Keratinocyte (primary cell): ENCODE data around the gene TMEM45B. TPM values are rescaled to one million over a fixed set of nuclear protein-coding genes. Genes with fewer than 3 reads are reported as not detected.
"Not testable (repeated sequence)": the region's sequence is repeated elsewhere in the genome, so short reads cannot be mapped to it uniquely, and the experiment has no call there.

Source experiments
- DNase-seq: peaks from one replicate; pipeline ENCODE4 v3.0.0-alpha.2; 2011; ENCODE audit warnings: low read depth, missing footprints, low spot score
- FAIRE-seq: peaks from 2 replicates; lab custom pipeline; 2011; peaks lifted over from hg19 to GRCh38; lab: Jason Lieb, UNC
- H2AFZ ChIP-seq: 2 replicates; pipeline ENCODE4 v1.6.0; 2012; ENCODE audit warnings: low read length, control low read depth, inconsistent platforms; ENCODE audit not compliant: control insufficient read depth
- H3K27ac ChIP-seq: 2 replicates; pipeline ENCODE4 v1.5.1; 2011; ENCODE audit warnings: low read length; ENCODE audit not compliant: control insufficient read depth, insufficient read depth
- H3K27me3 ChIP-seq: 3 replicates; pipeline ENCODE4 v1.6.0; 2011; ENCODE audit warnings: low read length; ENCODE audit not compliant: control insufficient read depth, insufficient read depth; ENCODE audit errors: extremely low read depth
- H3K36me3 ChIP-seq, 2 experiments: 2 replicates in 1 of 2; 3 replicates in 1 of 2; pipeline ENCODE4 v1.5.1; 2011; ENCODE audit warnings: low read length in 2 of 2, mild to moderate bottlenecking in 1 of 2; ENCODE audit not compliant: control insufficient read depth in 2 of 2, insufficient read depth in 2 of 2; ENCODE audit errors: extremely low read depth in 1 of 2
- H3K4me1 ChIP-seq: 3 replicates; pipeline ENCODE4 v1.5.1; 2011; ENCODE audit warnings: low read length; ENCODE audit not compliant: control insufficient read depth, insufficient read depth; ENCODE audit errors: extremely low read depth
- H3K4me2 ChIP-seq: 3 replicates; pipeline ENCODE4 v1.6.0; 2011; ENCODE audit warnings: low read depth, low read length; ENCODE audit not compliant: control insufficient read depth, insufficient read depth; ENCODE audit errors: extremely low read depth
- H3K4me3 ChIP-seq, 3 experiments: fragments of 200-600 bp in 1 of 3; sonication (generic) in 1 of 3; 2 replicates in 2 of 3; 3 replicates in 1 of 3; pipeline ENCODE4 v1.5.1; 2011 to 2016; ENCODE audit warnings: low read length in 3 of 3, mild to moderate bottlenecking in 3 of 3, control low read depth in 2 of 3, inconsistent platforms in 1 of 3, low read depth in 1 of 3, mixed read lengths in 1 of 3, mixed run types in 1 of 3, moderate library complexity in 1 of 3; ENCODE audit not compliant: control insufficient read depth in 2 of 3, insufficient read depth in 2 of 3; ENCODE audit errors: extremely low read depth in 1 of 3
- H3K79me2 ChIP-seq: 2 replicates; pipeline ENCODE4 v1.6.0; 2012; ENCODE audit warnings: low read length; ENCODE audit not compliant: control insufficient read depth, insufficient read depth
- H3K9ac ChIP-seq: 3 replicates; pipeline ENCODE4 v1.6.0; 2011; ENCODE audit warnings: low read length; ENCODE audit not compliant: control insufficient read depth, insufficient read depth; ENCODE audit errors: extremely low read depth
- H3K9me1 ChIP-seq: 3 replicates; pipeline ENCODE4 v1.6.0; 2011; ENCODE audit warnings: low read length; ENCODE audit not compliant: control insufficient read depth, insufficient read depth; ENCODE audit errors: extremely low read depth
- H3K9me3 ChIP-seq: 2 replicates; pipeline ENCODE4 v1.5.1; 2012; ENCODE audit warnings: low read depth, low read length; ENCODE audit not compliant: control insufficient read depth
- H4K20me1 ChIP-seq: 3 replicates; pipeline ENCODE4 v1.6.0; 2011; ENCODE audit warnings: low read length; ENCODE audit not compliant: control insufficient read depth, insufficient read depth; ENCODE audit errors: extremely low read depth
- CTCF ChIP-seq, 3 experiments: IDR thresholded peaks in 1 of 3; conservative IDR thresholded peaks in 1 of 3; optimal IDR thresholded peaks in 1 of 3; 2 replicates in 2 of 3; 3 replicates in 1 of 3; pipeline versions ENCODE3 to v1.5.1; 2011; ENCODE audit warnings: low read length in 3 of 3, mild to moderate bottlenecking in 3 of 3, moderate library complexity in 2 of 3, control low read depth in 1 of 3, inconsistent platforms in 1 of 3; ENCODE audit not compliant: insufficient read depth in 2 of 3; ENCODE audit errors: extremely low read depth in 1 of 3
- EZH2 ChIP-seq: IDR thresholded peaks from one replicate; pipeline ENCODE4 v1.6.1; 2012; ENCODE audit warnings: inconsistent platforms, mild to moderate bottlenecking, low read length, moderate library complexity
- dilution Hi-C: fragments of 300-500 bp; cut with MboI; formaldehyde crosslinking; loops from one replicate; pipeline ENCODE4 v1.7.0; 2020; ENCODE audit warnings: low sequenced_read_pairs; ENCODE audit not compliant: extremely low pct_ligation_motif_present
- polyA plus RNA-seq, 5 experiments: library from polyadenylated mRNA; depleted of rRNA in 3 of 5; stranded (reverse) in 3 of 5; stranded (forward) in 1 of 5; unstranded in 1 of 5; fragments of >200 nt; gene quantifications; 1 replicate in 1 of 5; 2 replicates in 3 of 5; 3 replicates in 1 of 5; pipeline versions ENCODE4 v1.2.1 to v1.2.3, GENCODE V29; 2011 to 2012; ENCODE audit warnings: missing spikeins in 2 of 5, low read depth in 1 of 5, low replicate concordance in 1 of 5

Gene TMEM45B
- polyA plus RNA-seq, 1 donor (not counting 4 experiments of a cell fraction or from before 2014, with no cell fraction given) = 2.6 TPM

DNA sequence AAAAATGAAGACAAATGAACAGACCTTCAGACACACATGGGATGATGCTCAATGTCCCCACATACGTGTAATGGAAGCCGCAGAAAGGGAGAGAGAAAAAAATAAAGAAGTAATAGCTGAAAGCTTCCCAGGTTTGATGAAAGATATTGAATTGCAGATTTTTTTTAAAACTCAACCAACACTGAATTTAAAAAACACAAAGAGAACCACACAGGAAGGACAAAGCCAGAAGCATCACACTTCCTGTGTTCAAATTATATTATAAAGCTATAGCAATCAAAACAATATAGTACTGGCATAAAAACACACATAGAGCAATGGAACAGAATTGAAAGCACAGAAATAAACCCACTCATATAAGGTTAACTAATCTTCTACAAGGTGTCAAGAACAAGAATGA lies 26.5 kb downstream of the TMEM45B start:
- H3K27me3 ChIP-seq = no peaks in the 10 kb centered on the region
- no peaks in the 10 kb centered on the region for H3K36me3 ChIP-seq
- H3K9me1 ChIP-seq = no peaks in the 10 kb centered on the region
- H2AFZ ChIP-seq = no peak overlapping the region
- TF ChIP-seq CTCF (optimal IDR thresholded peaks at IDR 0.05 in 1 of 3, IDR thresholded peaks at IDR 0.05 in 1 of 3, conservative IDR thresholded peaks at IDR 0.05 in 1 of 3; ENCODE audit: extremely low read depth in 1 of 3, insufficient read depth in 2 of 3, low read length in 3 of 3) (no peak), EZH2 (no peak)
- H3K27ac ChIP-seq = no peak overlapping the region
- no peaks in the 10 kb centered on the region for H3K79me2 ChIP-seq
- no peaks in the 10 kb centered on the region for H3K9me3 ChIP-seq
- DNase-seq (no peak), FAIRE-seq (no peak)
- no peak overlapping the region for H3K4me2 ChIP-seq
- H3K9ac ChIP-seq = no peak overlapping the region
- no peak overlapping the region for H3K4me3 ChIP-seq
- H3K4me1 ChIP-seq = peaks cover 22% of the 10 kb centered on the region
- no peaks in the 10 kb centered on the region for H4K20me1 ChIP-seq
- dilution Hi-C loops = no loop called here

DNA sequence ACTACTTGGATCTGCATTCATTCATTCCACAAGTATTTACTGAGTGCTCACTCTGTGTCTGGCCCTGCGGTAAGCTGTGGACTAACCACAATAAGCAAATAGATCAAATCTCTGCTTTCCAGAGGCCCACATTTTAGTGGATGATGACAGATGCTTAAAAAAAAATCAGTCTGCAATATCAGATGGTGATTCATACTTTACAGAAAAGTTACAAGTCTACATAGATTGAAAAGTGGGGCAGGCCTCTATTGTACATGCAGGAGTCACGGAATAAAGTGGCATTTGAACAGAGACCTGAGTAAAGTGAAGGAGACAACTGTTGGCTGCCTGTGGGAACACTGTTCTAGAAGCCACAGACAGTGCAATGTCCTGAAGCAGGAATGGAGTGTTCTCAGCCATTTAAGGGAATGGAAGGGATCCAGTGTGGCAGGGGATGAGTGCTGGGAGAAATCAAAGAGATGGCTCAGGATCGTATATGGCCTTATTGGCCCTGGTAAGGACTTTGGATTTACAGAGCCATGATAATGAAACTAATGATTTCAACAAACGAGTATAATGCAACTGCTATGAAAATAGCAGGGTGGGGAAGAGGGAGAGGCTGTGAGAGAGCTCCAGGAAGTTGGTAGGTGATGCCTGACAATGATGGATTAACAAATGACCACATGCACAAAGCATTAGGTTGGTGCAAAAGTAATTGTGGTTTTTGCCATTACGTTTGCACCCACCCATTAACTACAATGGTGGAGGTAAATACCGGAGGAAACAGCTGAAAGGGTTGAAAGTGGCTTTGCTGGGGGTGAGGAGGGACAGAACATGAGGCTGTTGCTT lies 31.1 kb downstream of the TMEM45B start:
- TF ChIP-seq CTCF (optimal IDR thresholded peaks at IDR 0.05 in 1 of 3, IDR thresholded peaks at IDR 0.05 in 1 of 3, conservative IDR thresholded peaks at IDR 0.05 in 1 of 3; ENCODE audit: extremely low read depth in 1 of 3, insufficient read depth in 2 of 3, low read length in 3 of 3) = no peak
- no peak for TF ChIP-seq EZH2
- no peaks in the 10 kb centered on the region for H3K9me3 ChIP-seq
- H2AFZ ChIP-seq = peak overlapping the region; percentile 34
- DNase-seq (no peak), FAIRE-seq (peak; percentile 86)
- peak overlapping the region in 2 of 3 experiments; percentile 28 to 34 for H3K4me3 ChIP-seq
- no peaks in the 10 kb centered on the region for H4K20me1 ChIP-seq
- H3K4me1 ChIP-seq = peaks cover 18% of the 10 kb centered on the region
- no peaks in the 10 kb centered on the region for H3K36me3 ChIP-seq
- H3K27me3 ChIP-seq = no peaks in the 10 kb centered on the region
- peak overlapping the region; percentile 95 for H3K27ac ChIP-seq
- dilution Hi-C loops = no loop called here
- peak overlapping the region; percentile 75 for H3K9ac ChIP-seq
- H3K4me2 ChIP-seq = peak overlapping the region; percentile 83
- no peaks in the 10 kb centered on the region for H3K9me1 ChIP-seq
- no peaks in the 10 kb centered on the region for H3K79me2 ChIP-seq

GRCh38 chr11:129847361-129847760 lies 31.7 kb downstream of the TMEM45B start:
- Histone ChIP-seq H3K9ac (peak overlapping the region; percentile 75), H3K4me1 (peaks cover 18% of the 10 kb centered on the region), H3K4me2 (peak overlapping the region; percentile 83), H3K27ac (peak overlapping the region; percentile 95)
- H3K79me2 ChIP-seq, H2AFZ ChIP-seq, dilution Hi-C loops, H3K27me3 ChIP-seq, H3K36me3 ChIP-seq, H3K4me3 ChIP-seq, H3K9me1 ChIP-seq, H3K9me3 ChIP-seq, FAIRE-seq, DNase-seq, H4K20me1 ChIP-seq: not testable (repeated sequence)
